ENCODE data around the gene SCN1A. TPM values are rescaled to one million over a fixed set of nuclear protein-coding genes. Genes with fewer than 3 reads are reported as not detected.

The SCN1A gene
- total and polyA plus RNA-seq, 2 of the 13 experiments (the other 11 are each of a cell fraction or from before 2014, with no cell fraction given) = 19.9 to 39.4 TPM

DNA sequence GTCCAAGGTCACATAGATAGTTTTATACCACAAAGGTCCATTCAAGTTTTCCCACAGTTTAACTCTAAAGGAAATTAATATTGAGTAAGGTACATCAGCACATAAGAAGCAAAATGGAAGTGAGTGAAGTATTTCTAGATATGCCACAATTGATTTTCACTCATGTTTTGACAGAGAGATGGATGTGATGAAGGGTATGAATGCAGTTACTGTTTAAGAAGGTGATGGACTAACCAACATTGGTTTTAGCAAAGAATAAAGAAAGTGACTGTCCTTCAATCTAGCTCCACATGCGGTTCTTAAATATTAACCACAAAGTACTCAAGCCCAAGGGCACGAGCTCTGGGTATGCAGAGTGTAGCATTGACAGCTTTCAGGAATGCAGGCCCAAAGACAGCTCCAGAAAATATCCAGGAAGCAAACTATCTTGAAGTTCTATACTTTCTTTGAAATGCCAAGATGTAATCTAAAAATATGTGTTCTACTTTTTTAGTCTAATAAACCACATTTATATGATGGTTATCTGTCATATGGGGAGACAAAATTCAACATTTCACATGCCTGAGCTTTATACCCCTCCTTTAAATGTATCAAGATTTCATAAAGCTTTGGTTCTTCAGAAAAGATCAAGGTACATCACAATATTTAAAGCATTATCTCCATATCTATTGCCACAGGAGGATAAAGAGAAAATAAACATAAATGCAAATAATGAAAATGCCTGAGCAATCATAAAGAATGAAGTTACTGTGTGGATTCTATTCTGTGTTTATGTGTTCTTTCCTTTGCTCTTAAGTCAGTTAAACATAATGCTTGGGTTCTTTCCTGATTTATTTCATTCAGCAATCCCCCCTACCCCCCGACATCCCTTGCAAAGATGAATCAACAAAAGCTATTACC, 6.7 kb upstream of the SCN1A start (continued):
- TF ChIP-seq MAZ (IDR thresholded peaks at IDR 0.05; ENCODE audit: borderline replicate concordance, low read depth, low read length) (no peak), MAZ (CRISPR knock-in tag; IDR thresholded peaks at IDR 0.05; ENCODE audit: low read depth) (0 out of 2 replicates have a peak, but pooled peaks have one; percentile 6), KIAA2018 (CRISPR knock-in tag; IDR thresholded peaks at IDR 0.05; ENCODE audit: borderline replicate concordance) (no peak), CCDC6 (CRISPR knock-in tag; IDR thresholded peaks at IDR 0.05) (no peak), PRDM4 (CRISPR knock-in tag; IDR thresholded peaks at IDR 0.05; ENCODE audit: borderline replicate concordance) (no peak), ZNF563 (CRISPR knock-in tag; IDR thresholded peaks at IDR 0.05) (no peak), ZBTB39 (CRISPR knock-in tag; IDR thresholded peaks at IDR 0.05) (no peak; the same call in none of the 2 replicates), ERF (CRISPR knock-in tag; IDR thresholded peaks at IDR 0.05) (peak; percentile 89), ZNF704 (CRISPR knock-in tag; IDR thresholded peaks at IDR 0.05; ENCODE audit: borderline replicate concordance) (no peak), HDAC2 (CRISPR knock-in tag; IDR thresholded peaks at IDR 0.05) (peak; percentile 92), ZNF530 (CRISPR knock-in tag; IDR thresholded peaks at IDR 0.05; ENCODE audit: low read depth) (no peak)
